ENCODE results near the gene MRPS23. TPM values are rescaled to one million over a fixed set of nuclear protein-coding genes. Genes with fewer than 3 reads are reported as not detected.

Gene MRPS23
- total and polyA plus RNA-seq, 5 donors from 2014 or later, result 14.0 to 44.0 (median 40.2) TPM

DNA sequence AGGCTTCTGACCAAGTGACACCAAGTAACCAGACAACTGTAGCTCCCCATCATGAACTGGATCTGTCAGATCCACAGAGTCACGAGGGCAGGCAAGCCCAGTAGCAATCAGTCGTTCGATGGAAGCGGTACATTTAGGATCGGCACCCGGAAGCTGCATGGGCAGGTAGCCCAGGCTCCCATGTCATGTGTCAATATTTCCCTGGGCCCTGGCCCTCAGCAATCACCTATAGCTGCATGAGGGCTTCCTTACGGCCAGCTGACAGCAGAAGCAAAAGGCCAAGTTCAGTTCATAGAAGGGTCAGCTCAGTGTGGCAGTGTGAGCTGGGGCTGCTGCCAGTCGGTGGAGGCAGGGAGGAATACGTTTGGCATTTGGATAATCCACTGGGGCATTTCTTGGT is 31.8 kb downstream of the MRPS23 start:
- H3K27me3 ChIP-seq (ENCODE audit: control insufficient read depth, insufficient read depth, low read length), result peaks cover 6% of the 10 kb centered on the region
- no peak overlapping the region for H3K4me3 Mint-ChIP-seq
- H3K27ac Mint-ChIP-seq, result no peak overlapping the region
- no peaks in the 10 kb centered on the region for H3K9me3 ChIP-seq (ENCODE audit: control insufficient read depth in 2 of 2, low read length in 2 of 2)
- no peaks in the 10 kb centered on the region for H3K4me1 ChIP-seq (ENCODE audit: control insufficient read depth, insufficient read depth, low read length, poor library complexity, severe bottlenecking)
- H3K27ac ChIP-seq (ENCODE audit: insufficient read depth, low read length, poor library complexity, severe bottlenecking), result no peak overlapping the region
- no peak for DNase-seq
- ATAC-seq (ENCODE audit: low read depth in 2 of 2), result no peak
- no peaks in the 10 kb centered on the region for H3K36me3 Mint-ChIP-seq
- H3K27me3 Mint-ChIP-seq, result peaks cover 36% of the 10 kb centered on the region
- H3K9me3 Mint-ChIP-seq, result peaks cover 0 to 2% (median 0%) of the 10 kb centered on the region in 7 donors
- no peak overlapping the region for H3K4me3 ChIP-seq (ENCODE audit: low read depth, low read length)
- peaks cover 0 to 1% (median 0%) of the 10 kb centered on the region in 4 donors for H3K4me1 Mint-ChIP-seq
- H3K36me3 ChIP-seq (ENCODE audit: control insufficient read depth, insufficient read depth, low read length), result no peaks in the 10 kb centered on the region

DNA sequence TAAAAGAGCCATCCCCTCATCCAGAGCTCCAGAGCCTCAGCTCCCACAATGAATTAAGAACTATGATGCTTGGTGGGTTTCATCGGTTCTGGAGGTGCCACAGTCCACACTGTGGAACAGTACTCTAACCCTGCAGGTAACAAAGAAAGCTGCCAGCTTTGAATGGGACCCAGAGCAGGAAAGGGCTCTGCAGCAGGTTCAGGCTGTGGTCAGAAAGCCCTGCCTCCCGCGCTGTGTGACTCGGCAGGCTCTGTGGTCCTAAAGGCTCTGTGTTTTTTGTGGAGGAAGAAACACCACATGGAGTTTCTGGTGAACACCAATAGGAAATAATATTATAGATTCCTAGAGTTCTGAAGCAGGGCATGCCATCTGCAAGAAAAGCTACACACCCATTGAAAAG is 32.5 kb downstream of the MRPS23 start:
- ATAC-seq (ENCODE audit: low read depth in 2 of 2), result no peak
- H3K27me3 ChIP-seq (ENCODE audit: control insufficient read depth, insufficient read depth, low read length), result peaks cover 6% of the 10 kb centered on the region
- no peaks in the 10 kb centered on the region for H3K4me1 ChIP-seq (ENCODE audit: control insufficient read depth, insufficient read depth, low read length, poor library complexity, severe bottlenecking)
- Mint-ChIP-seq H3K9me3 (peaks cover 0 to 2% (median 0%) of the 10 kb centered on the region in 7 donors), H3K27me3 (peaks cover 34% of the 10 kb centered on the region), H3K4me1 (peaks cover 0 to 1% (median 0%) of the 10 kb centered on the region in 4 donors), H3K27ac (no peak overlapping the region), H3K36me3 (no peaks in the 10 kb centered on the region), H3K4me3 (no peak overlapping the region)
- DNase-seq, result no peak
- H3K27ac ChIP-seq (ENCODE audit: insufficient read depth, low read length, poor library complexity, severe bottlenecking), result no peak overlapping the region
- H3K9me3 ChIP-seq (ENCODE audit: control insufficient read depth in 2 of 2, low read length in 2 of 2), result no peaks in the 10 kb centered on the region
- H3K36me3 ChIP-seq (ENCODE audit: control insufficient read depth, insufficient read depth, low read length), result no peaks in the 10 kb centered on the region
- H3K4me3 ChIP-seq (ENCODE audit: low read depth, low read length), result no peak overlapping the region

DNA sequence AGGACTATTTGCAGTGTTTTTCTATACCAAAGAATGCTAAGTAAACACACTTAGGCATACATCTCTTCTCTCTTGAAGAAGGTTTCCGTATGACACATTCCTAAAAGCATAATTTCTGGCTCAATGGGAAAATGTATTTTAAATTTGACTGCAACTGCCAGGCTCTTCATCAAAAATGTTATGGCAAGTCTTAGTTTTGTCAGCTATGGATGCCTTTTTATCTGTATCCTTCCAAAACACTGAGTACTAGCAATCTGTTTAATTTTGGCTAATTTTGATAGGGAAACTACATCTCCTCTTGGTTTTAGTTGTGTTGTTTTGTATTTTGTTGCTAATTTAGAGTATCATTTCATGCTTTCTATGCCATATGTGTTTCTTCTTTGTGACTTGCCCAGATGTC is 35.4 kb downstream of the MRPS23 start:
- no peaks in the 10 kb centered on the region for H3K9me3 ChIP-seq (ENCODE audit: control insufficient read depth in 2 of 2, low read length in 2 of 2)
- H3K27ac ChIP-seq (ENCODE audit: insufficient read depth, low read length, poor library complexity, severe bottlenecking), result no peak overlapping the region
- no peaks in the 10 kb centered on the region for H3K36me3 ChIP-seq (ENCODE audit: control insufficient read depth, insufficient read depth, low read length)
- no peak for ATAC-seq (ENCODE audit: low read depth in 2 of 2)
- H3K4me1 ChIP-seq (ENCODE audit: control insufficient read depth, insufficient read depth, low read length, poor library complexity, severe bottlenecking), result no peaks in the 10 kb centered on the region
- no peak for DNase-seq
- Mint-ChIP-seq H3K4me3 (no peak overlapping the region), H3K9me3 (peaks cover 0 to 2% (median 0%) of the 10 kb centered on the region in 7 donors), H3K36me3 (no peaks in the 10 kb centered on the region), H3K4me1 (peaks cover 0 to 8% (median 4%) of the 10 kb centered on the region in 4 donors), H3K27ac (no peak overlapping the region), H3K27me3 (peaks cover 57% of the 10 kb centered on the region)
- H3K4me3 ChIP-seq (ENCODE audit: low read depth, low read length), result no peak overlapping the region
- H3K27me3 ChIP-seq (ENCODE audit: control insufficient read depth, insufficient read depth, low read length), result peaks cover 6% of the 10 kb centered on the region

GRCh38 chr17:57811638-57812280 is 38.1 kb downstream of the MRPS23 start:
- Histone ChIP-seq H3K9me3 (ENCODE audit: control insufficient read depth in 2 of 2, low read length in 2 of 2) (no peaks in the 10 kb centered on the region), H3K27ac (ENCODE audit: insufficient read depth, low read length, poor library complexity, severe bottlenecking) (no peak overlapping the region), H3K36me3 (ENCODE audit: control insufficient read depth, insufficient read depth, low read length) (no peaks in the 10 kb centered on the region), H3K27me3 (ENCODE audit: control insufficient read depth, insufficient read depth, low read length) (peaks cover 13% of the 10 kb centered on the region), H3K4me1 (ENCODE audit: control insufficient read depth, insufficient read depth, low read length, poor library complexity, severe bottlenecking) (no peaks in the 10 kb centered on the region), H3K4me3 (ENCODE audit: low read depth, low read length) (no peak overlapping the region)
- H3K27me3 Mint-ChIP-seq, result peaks cover 74% of the 10 kb centered on the region
- H3K4me3 Mint-ChIP-seq, result no peak overlapping the region
- H3K9me3 Mint-ChIP-seq, result peaks cover 0 to 2% (median 0%) of the 10 kb centered on the region in 7 donors
- DNase-seq (no peak), ATAC-seq (ENCODE audit: low read depth in 2 of 2) (no peak)
- H3K4me1 Mint-ChIP-seq, result peaks cover 0 to 8% (median 4%) of the 10 kb centered on the region in 4 donors
- H3K36me3 Mint-ChIP-seq, result no peaks in the 10 kb centered on the region
- no peak overlapping the region for H3K27ac Mint-ChIP-seq

GRCh38 chr17:57810721-57811637 is 38.9 kb downstream of the MRPS23 start:
- H3K36me3 Mint-ChIP-seq, result no peaks in the 10 kb centered on the region
- peaks cover 72% of the 10 kb centered on the region for H3K27me3 Mint-ChIP-seq
- no peak overlapping the region for H3K4me3 Mint-ChIP-seq
- Histone ChIP-seq H3K4me3 (ENCODE audit: low read depth, low read length) (no peak overlapping the region), H3K27ac (ENCODE audit: insufficient read depth, low read length, poor library complexity, severe bottlenecking) (no peak overlapping the region), H3K4me1 (ENCODE audit: control insufficient read depth, insufficient read depth, low read length, poor library complexity, severe bottlenecking) (no peaks in the 10 kb centered on the region), H3K27me3 (ENCODE audit: control insufficient read depth, insufficient read depth, low read length) (peaks cover 16% of the 10 kb centered on the region), H3K36me3 (ENCODE audit: control insufficient read depth, insufficient read depth, low read length) (no peaks in the 10 kb centered on the region), H3K9me3 (ENCODE audit: control insufficient read depth in 2 of 2, low read length in 2 of 2) (no peaks in the 10 kb centered on the region)
- ATAC-seq (ENCODE audit: low read depth in 2 of 2) (no peak), DNase-seq (no peak)
- H3K4me1 Mint-ChIP-seq, result peaks cover 0 to 8% (median 3%) of the 10 kb centered on the region in 4 donors
- no peaks in the 10 kb centered on the region for H3K9me3 Mint-ChIP-seq
- H3K27ac Mint-ChIP-seq, result no peak overlapping the region

- Mint-ChIP-seq H3K4me1 (peaks cover 0 to 8% (median 3%) of the 10 kb centered on the region in 4 donors), H3K4me3 (no peak overlapping the region), H3K9me3 (no peaks in the 10 kb centered on the region), H3K27ac (no peak overlapping the region), H3K36me3 (no peaks in the 10 kb centered on the region), H3K27me3 (peaks cover 69% of the 10 kb centered on the region)
- Histone ChIP-seq H3K4me3 (ENCODE audit: low read depth, low read length) (no peak overlapping the region), H3K27ac (ENCODE audit: insufficient read depth, low read length, poor library complexity, severe bottlenecking) (no peak overlapping the region), H3K27me3 (ENCODE audit: control insufficient read depth, insufficient read depth, low read length) (peaks cover 19% of the 10 kb centered on the region), H3K9me3 (ENCODE audit: control insufficient read depth in 2 of 2, low read length in 2 of 2) (no peaks in the 10 kb centered on the region), H3K36me3 (ENCODE audit: control insufficient read depth, insufficient read depth, low read length) (no peaks in the 10 kb centered on the region), H3K4me1 (ENCODE audit: control insufficient read depth, insufficient read depth, low read length, poor library complexity, severe bottlenecking) (no peaks in the 10 kb centered on the region)
- no peak for ATAC-seq (ENCODE audit: low read depth in 2 of 2)
- no peak for DNase-seq
Measured at GRCh38 chr17:57809879-57810278, 40.0 kb downstream of the MRPS23 start.

DNA sequence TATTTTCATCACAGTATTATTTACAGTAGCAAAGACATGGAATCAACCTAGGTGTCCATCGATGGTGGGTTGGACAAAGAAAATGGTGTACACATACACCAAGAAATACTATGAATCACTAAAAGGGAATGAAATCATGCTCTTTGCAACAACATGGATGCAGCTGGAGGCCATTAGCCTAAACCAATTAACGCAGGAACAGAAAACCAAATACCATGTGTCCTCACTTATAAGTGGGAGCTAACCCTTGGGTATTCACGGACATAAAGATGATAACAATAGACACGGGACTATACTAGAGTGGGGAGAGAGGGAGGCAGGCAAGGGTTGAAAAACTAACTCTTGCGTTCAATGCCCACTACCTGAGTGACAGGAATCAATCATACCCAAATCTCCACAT is 41.0 kb downstream of the MRPS23 start:
- Mint-ChIP-seq H3K27ac (no peak overlapping the region), H3K4me1 (peaks cover 0 to 8% (median 3%) of the 10 kb centered on the region in 4 donors), H3K4me3 (no peak overlapping the region), H3K27me3 (peaks cover 60% of the 10 kb centered on the region), H3K36me3 (no peaks in the 10 kb centered on the region), H3K9me3 (no peaks in the 10 kb centered on the region)
- no peak overlapping the region for H3K4me3 ChIP-seq (ENCODE audit: low read depth, low read length)
- no peaks in the 10 kb centered on the region for H3K9me3 ChIP-seq (ENCODE audit: control insufficient read depth in 2 of 2, low read length in 2 of 2)
- DNase-seq (no peak), ATAC-seq (ENCODE audit: low read depth in 2 of 2) (no peak)
- no peaks in the 10 kb centered on the region for H3K36me3 ChIP-seq (ENCODE audit: control insufficient read depth, insufficient read depth, low read length)
- H3K4me1 ChIP-seq (ENCODE audit: control insufficient read depth, insufficient read depth, low read length, poor library complexity, severe bottlenecking), result no peaks in the 10 kb centered on the region
- H3K27me3 ChIP-seq (ENCODE audit: control insufficient read depth, insufficient read depth, low read length), result peaks cover 17% of the 10 kb centered on the region
- H3K27ac ChIP-seq (ENCODE audit: insufficient read depth, low read length, poor library complexity, severe bottlenecking), result no peak overlapping the region
